A549 (cell line): Measurements from ENCODE around the gene ADH5.

Experiments
- CBX8 ChIP-seq: fragments of 200-600 bp; sonication (generic); IDR thresholded peaks from 2 replicates; pipeline ENCODE4 v1.6.1; 2016
- CHD2 ChIP-seq: fragments of 150-350 bp; IDR thresholded peaks from 2 replicates; pipeline ENCODE4 v1.6.1; 2014; ENCODE audit warnings: low read length; ENCODE audit not compliant: partially characterized antibody
- CHD4 ChIP-seq: fragments of 200-600 bp; sonication (generic); IDR thresholded peaks from 2 replicates; pipeline ENCODE4 v1.6.1; 2016; ENCODE audit warnings: antibody characterized with exemption, mild to moderate bottlenecking, borderline replicate concordance
- EP300 ChIP-seq, 2 experiments: fragments of >200 bp; sonication (Bioruptor Twin); formaldehyde crosslinking; IDR thresholded peaks; 2 replicates in 1 of 2; 3 replicates in 1 of 2; pipeline ENCODE4 v1.6.1; 2016 to 2017
- JUNB ChIP-seq: fragments of >200 bp; sonication (Bioruptor Twin); formaldehyde crosslinking; IDR thresholded peaks from 2 replicates; pipeline ENCODE4 v1.6.1; 2016
- PHF8 ChIP-seq: fragments of 200-600 bp; sonication (generic); IDR thresholded peaks from 2 replicates; pipeline ENCODE4 v1.6.1; 2016; ENCODE audit warnings: low read depth, mild to moderate bottlenecking, antibody characterized with exemption, moderate library complexity, borderline replicate concordance
- POLR2A ChIP-seq: IDR thresholded peaks from 2 replicates; pipeline ENCODE4 v1.6.1; 2012; ENCODE audit warnings: mild to moderate bottlenecking, low read length
- RAD21 ChIP-seq, 2 experiments: fragments of >200 bp in 1 of 2; sonication (Bioruptor Twin) in 1 of 2; formaldehyde crosslinking in 1 of 2; IDR thresholded peaks in 1 of 2; conservative IDR thresholded peaks in 1 of 2; 2 replicates in 1 of 2; 3 replicates in 1 of 2; pipeline ENCODE4 v1.6.1; 2012 to 2018; ENCODE audit warnings: inconsistent platforms in 1 of 2
- RFX5 ChIP-seq: fragments of 450-650 bp; IDR thresholded peaks from 2 replicates; pipeline ENCODE4 v1.7.1; 2014; ENCODE audit warnings: antibody characterized with exemption, mild to moderate bottlenecking, moderate library complexity
- ZC3H11A ChIP-seq: fragments of 450-650 bp; IDR thresholded peaks from 2 replicates; pipeline ENCODE4 v1.6.1; 2014; ENCODE audit warnings: antibody characterized with exemption, mild to moderate bottlenecking
- ZFP36 ChIP-seq: fragments of 450-650 bp; IDR thresholded peaks from 2 replicates; pipeline ENCODE4 v1.6.1; 2014; ENCODE audit warnings: borderline replicate concordance; ENCODE audit not compliant: partially characterized antibody
- TF ChIP-seq, protein P1 (sequence below): fragments of >200 bp; sonication (Bioruptor Twin); formaldehyde crosslinking; IDR thresholded peaks from 3 replicates; pipeline ENCODE4 v1.5.1; 2016
- TF ChIP-seq, protein P2 (sequence below): IDR thresholded peaks from 2 replicates; pipeline ENCODE4 v1.6.1; 2012

DNA sequence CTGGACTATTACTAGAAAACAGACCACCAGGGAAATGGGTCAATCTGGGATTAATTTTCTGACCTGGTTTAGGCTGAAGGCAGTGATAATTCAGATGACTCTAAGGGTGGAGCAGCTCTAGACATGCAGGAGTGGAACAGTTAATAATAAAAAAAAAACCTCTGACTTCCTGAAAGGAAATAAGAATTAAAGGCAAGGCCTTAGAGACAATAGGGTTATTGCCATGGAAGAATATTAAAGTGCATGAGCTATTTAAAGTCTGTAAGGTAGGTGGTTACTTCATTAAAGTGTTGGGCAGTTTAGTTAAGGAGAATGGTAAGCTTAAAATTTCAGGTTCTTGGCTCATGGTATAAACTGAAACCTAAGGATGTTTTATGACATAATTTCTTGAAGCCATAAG, 14.6 kb upstream of the ADH5 start:
- TF ChIP-seq CHD4 (no peak), POLR2A (no peak), RAD21 (conservative IDR thresholded peaks at IDR 0.05 in 1 of 2, IDR thresholded peaks at IDR 0.05 in 1 of 2) (no peak), CHD2 (no peak), CBX8 (no peak), JUNB (no peak), RFX5 (no peak), PHF8 (no peak), EP300 (IDR thresholded peaks at IDR 0.05) (no peak), ZC3H11A (no peak), ZFP36 (no peak)
- TF ChIP-seq, protein P1, sequence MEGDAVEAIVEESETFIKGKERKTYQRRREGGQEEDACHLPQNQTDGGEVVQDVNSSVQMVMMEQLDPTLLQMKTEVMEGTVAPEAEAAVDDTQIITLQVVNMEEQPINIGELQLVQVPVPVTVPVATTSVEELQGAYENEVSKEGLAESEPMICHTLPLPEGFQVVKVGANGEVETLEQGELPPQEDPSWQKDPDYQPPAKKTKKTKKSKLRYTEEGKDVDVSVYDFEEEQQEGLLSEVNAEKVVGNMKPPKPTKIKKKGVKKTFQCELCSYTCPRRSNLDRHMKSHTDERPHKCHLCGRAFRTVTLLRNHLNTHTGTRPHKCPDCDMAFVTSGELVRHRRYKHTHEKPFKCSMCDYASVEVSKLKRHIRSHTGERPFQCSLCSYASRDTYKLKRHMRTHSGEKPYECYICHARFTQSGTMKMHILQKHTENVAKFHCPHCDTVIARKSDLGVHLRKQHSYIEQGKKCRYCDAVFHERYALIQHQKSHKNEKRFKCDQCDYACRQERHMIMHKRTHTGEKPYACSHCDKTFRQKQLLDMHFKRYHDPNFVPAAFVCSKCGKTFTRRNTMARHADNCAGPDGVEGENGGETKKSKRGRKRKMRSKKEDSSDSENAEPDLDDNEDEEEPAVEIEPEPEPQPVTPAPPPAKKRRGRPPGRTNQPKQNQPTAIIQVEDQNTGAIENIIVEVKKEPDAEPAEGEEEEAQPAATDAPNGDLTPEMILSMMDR: no peak
- TF ChIP-seq, protein P2, sequence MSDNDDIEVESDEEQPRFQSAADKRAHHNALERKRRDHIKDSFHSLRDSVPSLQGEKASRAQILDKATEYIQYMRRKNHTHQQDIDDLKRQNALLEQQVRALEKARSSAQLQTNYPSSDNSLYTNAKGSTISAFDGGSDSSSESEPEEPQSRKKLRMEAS: no peak
